Neural progenitor cell (in vitro differentiated cells): ENCODE measurements around the gene HS3ST3B1. TPM values are rescaled to one million over a fixed set of nuclear protein-coding genes. Genes with fewer than 3 reads are reported as not detected.

ENCODE experiments used
- DNase-seq: peaks from one replicate; pipeline ENCODE4 v3.0.0-alpha.2; 2016; ENCODE audit warnings: low spot score
- H2AFZ ChIP-seq: fragments of 200-600 bp; sonication (generic); replicated peaks from 2 replicates; pipeline ENCODE4 v1.6.1; 2016; ENCODE audit warnings: antibody characterized with exemption
- H3F3A ChIP-seq: fragments of 200-600 bp; sonication (generic); 2 replicates; pipeline ENCODE4 v1.6.1; 2016; ENCODE audit warnings: antibody characterized with exemption, low read depth
- H3K27ac ChIP-seq: fragments of 200-600 bp; sonication (generic); 2 replicates; pipeline ENCODE4 v1.5.1; 2016; ENCODE audit warnings: mild to moderate bottlenecking
- H3K27me3 ChIP-seq: fragments of 200-600 bp; sonication (generic); 2 replicates; pipeline ENCODE4 v1.6.1; 2016; ENCODE audit warnings: mild to moderate bottlenecking, moderate library complexity
- H3K36me3 ChIP-seq: fragments of 200-600 bp; sonication (generic); 2 replicates; pipeline ENCODE4 v1.5.1; 2016
- H3K4me1 ChIP-seq: fragments of 200-600 bp; sonication (generic); 2 replicates; pipeline ENCODE4 v1.6.1; 2016; ENCODE audit warnings: mixed run types
- H3K4me2 ChIP-seq: fragments of 200-600 bp; sonication (generic); 2 replicates; pipeline ENCODE4 v1.6.1; 2016
- H3K4me3 ChIP-seq: fragments of 200-600 bp; sonication (generic); 2 replicates; pipeline ENCODE4 v1.5.1; 2016
- H3K79me2 ChIP-seq: fragments of 200-600 bp; sonication (generic); 2 replicates; pipeline ENCODE4 v1.6.1; 2016; ENCODE audit warnings: low read depth
- H3K9ac ChIP-seq: fragments of 200-600 bp; sonication (generic); 2 replicates; pipeline ENCODE4 v1.6.1; 2016
- H3K9me3 ChIP-seq: fragments of 200-600 bp; sonication (generic); 2 replicates; pipeline ENCODE4 v1.5.1; 2016; ENCODE audit warnings: low read depth
- H4K20me1 ChIP-seq: fragments of 200-600 bp; sonication (generic); 2 replicates; pipeline ENCODE4 v1.6.1; 2016; ENCODE audit warnings: low read depth
- H3K27ac Mint-ChIP-seq: 3 replicates; pipeline ENCODE4 v1.8.0; 2021; ENCODE audit warnings: mixed read lengths
- H3K27me3 Mint-ChIP-seq: 2 replicates; pipeline ENCODE4 v1.8.0; 2022; ENCODE audit warnings: low read depth, mild to moderate bottlenecking, inconsistent platforms, moderate library complexity, mixed read lengths; ENCODE audit not compliant: insufficient read depth
- H3K36me3 Mint-ChIP-seq: 3 replicates; pipeline ENCODE4 v1.8.0; 2021; ENCODE audit warnings: mixed read lengths
- H3K4me1 Mint-ChIP-seq: 3 replicates; pipeline ENCODE4 v1.8.0; 2021; ENCODE audit warnings: mixed read lengths
- H3K4me3 Mint-ChIP-seq: 3 replicates; pipeline ENCODE4 v1.8.0; 2021; ENCODE audit warnings: mild to moderate bottlenecking, moderate library complexity, mixed read lengths
- H3K9me3 Mint-ChIP-seq: 3 replicates; pipeline ENCODE4 v1.8.0; 2020; ENCODE audit warnings: mixed read lengths
- EZH2 ChIP-seq: fragments of 200-600 bp; sonication (generic); IDR thresholded peaks from 2 replicates; pipeline ENCODE4 v1.6.1; 2017; ENCODE audit warnings: antibody characterized with exemption, mild to moderate bottlenecking, moderate library complexity
- EZH2phosphoT487 ChIP-seq: fragments of 200-600 bp; sonication (generic); IDR thresholded peaks from 2 replicates; pipeline ENCODE4 v1.6.1; 2017; ENCODE audit warnings: antibody characterized with exemption
- total RNA-seq: library from RNA; depleted of rRNA; stranded (reverse); fragments of >200 nt; gene quantifications from 2 replicates; pipeline ENCODE4 v1.2.3, GENCODE V29; 2015; ENCODE audit warnings: low replicate concordance
- TF ChIP-seq, protein P1 (sequence below): fragments of 200-600 bp; sonication (generic); IDR thresholded peaks from 2 replicates; pipeline ENCODE4 v1.5.1; 2017; ENCODE audit warnings: antibody characterized with exemption, mild to moderate bottlenecking

The HS3ST3B1 gene
- total RNA-seq, 1 donor from 2014 or later, result 21.5 TPM

DNA sequence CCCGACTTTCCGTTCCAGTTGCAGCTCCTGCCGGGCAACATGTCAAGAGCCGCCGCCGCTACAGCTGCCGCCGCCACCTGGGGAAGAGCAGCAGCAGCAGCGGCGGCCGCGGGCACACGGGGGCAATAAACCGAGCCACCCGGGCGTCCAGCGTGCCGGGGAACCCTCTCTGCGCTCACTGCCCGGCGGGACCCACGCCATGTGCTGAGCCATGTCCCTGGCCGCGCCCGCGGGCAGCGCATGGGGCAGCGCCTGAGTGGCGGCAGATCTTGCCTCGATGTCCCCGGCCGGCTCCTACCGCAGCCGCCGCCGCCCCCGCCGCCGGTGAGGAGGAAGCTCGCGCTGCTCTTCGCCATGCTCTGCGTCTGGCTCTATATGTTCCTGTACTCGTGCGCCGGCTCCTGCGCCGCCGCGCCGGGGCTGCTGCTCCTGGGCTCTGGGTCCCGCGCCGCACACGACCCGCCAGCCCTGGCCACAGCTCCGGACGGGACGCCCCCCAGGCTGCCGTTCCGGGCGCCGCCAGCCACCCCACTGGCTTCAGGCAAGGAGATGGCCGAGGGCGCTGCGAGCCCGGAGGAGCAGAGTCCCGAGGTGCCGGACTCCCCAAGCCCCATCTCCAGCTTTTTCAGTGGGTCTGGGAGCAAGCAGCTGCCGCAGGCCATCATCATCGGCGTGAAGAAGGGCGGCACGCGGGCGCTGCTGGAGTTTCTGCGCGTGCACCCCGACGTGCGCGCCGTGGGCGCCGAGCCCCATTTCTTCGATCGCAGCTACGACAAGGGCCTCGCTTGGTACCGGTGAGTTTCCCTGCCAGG lies 604 bp downstream of the HS3ST3B1 start:
- H3K9me3 Mint-ChIP-seq, result no peaks in the 10 kb centered on the region
- H3K4me2 ChIP-seq, result peak overlapping the region; percentile 97
- no peaks in the 10 kb centered on the region for H3K36me3 ChIP-seq
- H3K4me3 ChIP-seq, result peak overlapping the region; percentile 75
- H2AFZ ChIP-seq, result peak overlapping the region; percentile 5
- peaks cover 43% of the 10 kb centered on the region for H3K27me3 Mint-ChIP-seq
- peaks cover 35% of the 10 kb centered on the region for H3K4me1 ChIP-seq
- H3K79me2 ChIP-seq, result peaks cover 53% of the 10 kb centered on the region
- no peak overlapping the region for H3K9ac ChIP-seq
- peak; percentile 17 for TF ChIP-seq EZH2phosphoT487
- TF ChIP-seq EZH2, result no peak
- TF ChIP-seq, protein P1, sequence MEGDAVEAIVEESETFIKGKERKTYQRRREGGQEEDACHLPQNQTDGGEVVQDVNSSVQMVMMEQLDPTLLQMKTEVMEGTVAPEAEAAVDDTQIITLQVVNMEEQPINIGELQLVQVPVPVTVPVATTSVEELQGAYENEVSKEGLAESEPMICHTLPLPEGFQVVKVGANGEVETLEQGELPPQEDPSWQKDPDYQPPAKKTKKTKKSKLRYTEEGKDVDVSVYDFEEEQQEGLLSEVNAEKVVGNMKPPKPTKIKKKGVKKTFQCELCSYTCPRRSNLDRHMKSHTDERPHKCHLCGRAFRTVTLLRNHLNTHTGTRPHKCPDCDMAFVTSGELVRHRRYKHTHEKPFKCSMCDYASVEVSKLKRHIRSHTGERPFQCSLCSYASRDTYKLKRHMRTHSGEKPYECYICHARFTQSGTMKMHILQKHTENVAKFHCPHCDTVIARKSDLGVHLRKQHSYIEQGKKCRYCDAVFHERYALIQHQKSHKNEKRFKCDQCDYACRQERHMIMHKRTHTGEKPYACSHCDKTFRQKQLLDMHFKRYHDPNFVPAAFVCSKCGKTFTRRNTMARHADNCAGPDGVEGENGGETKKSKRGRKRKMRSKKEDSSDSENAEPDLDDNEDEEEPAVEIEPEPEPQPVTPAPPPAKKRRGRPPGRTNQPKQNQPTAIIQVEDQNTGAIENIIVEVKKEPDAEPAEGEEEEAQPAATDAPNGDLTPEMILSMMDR, result peak; percentile 39
- H3K36me3 Mint-ChIP-seq, result no peaks in the 10 kb centered on the region
- peaks cover 38% of the 10 kb centered on the region for H3F3A ChIP-seq
- H3K4me1 Mint-ChIP-seq, result peaks cover 58% of the 10 kb centered on the region
- H3K27ac ChIP-seq, result no peak overlapping the region
- peak overlapping the region; percentile 91 for H3K4me3 Mint-ChIP-seq
- no peaks in the 10 kb centered on the region for H3K9me3 ChIP-seq
- peaks cover 70% of the 10 kb centered on the region for H4K20me1 ChIP-seq
- DNase-seq, result peak; percentile 66
- peaks cover 88% of the 10 kb centered on the region for H3K27me3 ChIP-seq
- no peak overlapping the region for H3K27ac Mint-ChIP-seq

DNA sequence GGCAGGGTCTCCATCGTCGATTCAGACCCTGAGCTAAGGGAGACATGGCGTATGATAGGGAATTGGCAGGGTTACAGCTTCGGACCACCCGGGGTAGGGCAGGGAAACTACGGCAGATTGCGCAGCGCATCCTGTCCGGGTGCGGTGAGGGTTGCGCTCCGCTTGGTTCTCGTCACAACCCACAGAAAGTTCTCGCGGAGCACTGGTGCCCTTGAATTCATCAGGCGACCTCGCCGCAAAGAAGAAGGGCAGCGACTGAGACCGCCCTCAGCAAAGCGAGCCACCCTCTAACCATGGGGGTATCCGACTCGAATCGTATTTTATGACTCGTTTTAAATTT lies 1.2 kb downstream of the HS3ST3B1 start:
- Histone ChIP-seq H3K4me1 (peaks cover 40% of the 10 kb centered on the region), H4K20me1 (peaks cover 75% of the 10 kb centered on the region), H3K36me3 (no peaks in the 10 kb centered on the region), H2AFZ (no peak overlapping the region), H3K4me3 (peak overlapping the region; percentile 75), H3K9me3 (no peaks in the 10 kb centered on the region), H3K4me2 (peak overlapping the region; percentile 97), H3K9ac (no peak overlapping the region), H3K27ac (no peak overlapping the region), H3K27me3 (peaks cover 87% of the 10 kb centered on the region), H3F3A (peaks cover 32% of the 10 kb centered on the region), H3K79me2 (peaks cover 58% of the 10 kb centered on the region)
- H3K27ac Mint-ChIP-seq, result no peak overlapping the region
- H3K36me3 Mint-ChIP-seq, result no peaks in the 10 kb centered on the region
- peaks cover 37% of the 10 kb centered on the region for H3K27me3 Mint-ChIP-seq
- DNase-seq, result peak; percentile 48
- peak overlapping the region; percentile 91 for H3K4me3 Mint-ChIP-seq
- H3K4me1 Mint-ChIP-seq, result peaks cover 60% of the 10 kb centered on the region
- TF ChIP-seq EZH2, result no peak
- TF ChIP-seq EZH2phosphoT487, result no peak
- TF ChIP-seq, protein P1, result no peak
- H3K9me3 Mint-ChIP-seq, result no peaks in the 10 kb centered on the region

GRCh38 chr17:14302431-14303099 lies 1.7 kb downstream of the HS3ST3B1 start:
- peak overlapping the region; percentile 75 for H3K4me3 ChIP-seq
- peaks cover 37% of the 10 kb centered on the region for H3K27me3 Mint-ChIP-seq
- peaks cover 44% of the 10 kb centered on the region for H3K4me1 ChIP-seq
- H3K36me3 ChIP-seq, result no peaks in the 10 kb centered on the region
- TF ChIP-seq, protein P1, result peak; percentile 87
- TF ChIP-seq EZH2phosphoT487 (peak; percentile 2), EZH2 (peak; percentile 9)
- no peaks in the 10 kb centered on the region for H3K36me3 Mint-ChIP-seq
- peaks cover 29% of the 10 kb centered on the region for H3F3A ChIP-seq
- no peak overlapping the region for H3K9ac ChIP-seq
- peaks cover 63% of the 10 kb centered on the region for H3K79me2 ChIP-seq
- peak; percentile 95 for DNase-seq
- H4K20me1 ChIP-seq, result peaks cover 79% of the 10 kb centered on the region
- no peak overlapping the region for H3K27ac ChIP-seq
- H3K4me1 Mint-ChIP-seq, result peaks cover 61% of the 10 kb centered on the region
- no peaks in the 10 kb centered on the region for H3K9me3 ChIP-seq
- H3K27me3 ChIP-seq, result peaks cover 86% of the 10 kb centered on the region
- peak overlapping the region; percentile 97 for H3K4me2 ChIP-seq
- no peaks in the 10 kb centered on the region for H3K9me3 Mint-ChIP-seq
- H3K4me3 Mint-ChIP-seq, result peak overlapping the region; percentile 94
- no peak overlapping the region for H3K27ac Mint-ChIP-seq
- no peak overlapping the region for H2AFZ ChIP-seq
